Gastroesophageal sphincter (tissue), 3 donors: ENCODE results near the gene SGMS1.

Source experiments
- CTCF ChIP-seq, 4 experiments: fragments of 200-600 bp in 2 of 4; fragments of 450-650 bp in 2 of 4; sonication (generic) in 1 of 4; IDR thresholded peaks; one replicate each; pipeline ENCODE4 v1.5.1; 2017 to 2019; ENCODE audit warnings: antibody characterized with exemption in 4 of 4, mild to moderate bottlenecking in 2 of 4, moderate library complexity in 2 of 4
- POLR2A ChIP-seq, 2 donors: fragments of 450-650 bp; IDR thresholded peaks; one replicate each; pipeline ENCODE4 v1.6.1; 2017; ENCODE audit warnings: antibody characterized with exemption in 2 of 2, mild to moderate bottlenecking in 2 of 2, moderate library complexity in 1 of 2

GRCh38 chr10:50280049-50280841, 343.5 kb downstream of the SGMS1 start:
- TF ChIP-seq CTCF (IDR thresholded peaks at IDR 0.05): no peak
- TF ChIP-seq POLR2A (IDR thresholded peaks at IDR 0.05): no peak
